GM12801 (cell line): ENCODE measurements around the gene PDXK.

Source experiments
- CTCF ChIP-seq: IDR thresholded peaks from one replicate; pipeline ENCODE4 v1.5.1; 2011; ENCODE audit warnings: control low read depth; ENCODE audit not compliant: insufficient read length; ENCODE audit errors: extremely low read depth

The PDXK gene

GRCh38 chr21:43754948-43755781 lies 36.2 kb downstream of the PDXK start:
- TF ChIP-seq CTCF, result no peak

- TF ChIP-seq CTCF, result no peak
Measured at GRCh38 chr21:43755820-43756594, 37.1 kb downstream of the PDXK start.

- no peak for TF ChIP-seq CTCF
Measured at GRCh38 chr21:43757601-43758000, 38.7 kb downstream of the PDXK start.

GRCh38 chr21:43758111-43758641 lies 39.2 kb downstream of the PDXK start:
- TF ChIP-seq CTCF, result no peak

GRCh38 chr21:43758811-43759210 lies 39.9 kb downstream of the PDXK start:
- no peak for TF ChIP-seq CTCF

- no peak for TF ChIP-seq CTCF
Measured at GRCh38 chr21:43759651-43760050, 40.7 kb downstream of the PDXK start.

- no peak for TF ChIP-seq CTCF
Measured at GRCh38 chr21:43760391-43760958, 41.5 kb downstream of the PDXK start.
